ENCODE data around the gene TMEM38B. TPM values are rescaled to one million over a fixed set of nuclear protein-coding genes. Genes with fewer than 3 reads are reported as not detected.

The TMEM38B gene
- total RNA-seq, 3 donors from 2014 or later (not counting 1 experiment from before 2014, with no cell fraction given) = 5.7 to 8.0 (median 8.0) TPM

DNA sequence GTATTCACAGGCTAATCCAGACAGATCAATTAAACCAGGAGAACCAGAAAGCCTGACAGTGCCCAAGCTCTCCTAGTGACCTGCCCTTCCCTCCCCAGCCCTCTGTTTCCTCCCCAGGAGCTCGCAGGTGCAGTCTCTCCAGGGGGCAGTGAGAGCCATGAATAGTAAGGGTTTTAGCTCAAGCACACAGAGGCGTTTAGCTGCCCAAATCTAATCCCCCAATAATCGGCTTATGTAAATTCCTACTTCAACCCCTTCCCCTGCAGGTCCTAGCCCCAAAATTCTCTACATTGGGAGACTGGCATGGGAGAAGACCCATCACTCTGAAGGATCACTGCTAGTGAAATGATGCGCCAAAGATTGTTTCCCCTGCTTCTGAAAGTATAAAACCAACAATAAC, 42.5 kb upstream of the TMEM38B start:
- intact Hi-C loops (cut with micrococcal nuclease) = no loop called here
- H3K9me3 ChIP-seq (ENCODE audit: control insufficient read depth, insufficient read depth, low read length) = no peaks in the 10 kb centered on the region
- Mint-ChIP-seq H3K4me3 (no peak overlapping the region), H3K27me3 (ENCODE audit: low read depth in 2 of 2) (peaks cover 16 to 22% of the 10 kb centered on the region in 2 donors), H3K36me3 (no peaks in the 10 kb centered on the region), H3K27ac (no peak overlapping the region), H3K4me1 (peaks cover 6% of the 10 kb centered on the region in 2 donors), H3K9me3 (no peaks in the 10 kb centered on the region)
- H3K36me3 ChIP-seq (ENCODE audit: control insufficient read depth, insufficient read depth, low read length) = no peaks in the 10 kb centered on the region
- H3K27me3 ChIP-seq (ENCODE audit: control insufficient read depth, insufficient read depth, low read length) = peaks cover 5% of the 10 kb centered on the region
- no peak overlapping the region for H3K4me3 ChIP-seq (ENCODE audit: low read length)
- H3K4me1 ChIP-seq (ENCODE audit: control insufficient read depth, insufficient read depth, low read length) = peaks cover 10% of the 10 kb centered on the region
- H3K27ac ChIP-seq (ENCODE audit: low read length) = no peak overlapping the region
- ATAC-seq (no peak), DNase-seq (no peak)
- TF ChIP-seq, protein P1, sequence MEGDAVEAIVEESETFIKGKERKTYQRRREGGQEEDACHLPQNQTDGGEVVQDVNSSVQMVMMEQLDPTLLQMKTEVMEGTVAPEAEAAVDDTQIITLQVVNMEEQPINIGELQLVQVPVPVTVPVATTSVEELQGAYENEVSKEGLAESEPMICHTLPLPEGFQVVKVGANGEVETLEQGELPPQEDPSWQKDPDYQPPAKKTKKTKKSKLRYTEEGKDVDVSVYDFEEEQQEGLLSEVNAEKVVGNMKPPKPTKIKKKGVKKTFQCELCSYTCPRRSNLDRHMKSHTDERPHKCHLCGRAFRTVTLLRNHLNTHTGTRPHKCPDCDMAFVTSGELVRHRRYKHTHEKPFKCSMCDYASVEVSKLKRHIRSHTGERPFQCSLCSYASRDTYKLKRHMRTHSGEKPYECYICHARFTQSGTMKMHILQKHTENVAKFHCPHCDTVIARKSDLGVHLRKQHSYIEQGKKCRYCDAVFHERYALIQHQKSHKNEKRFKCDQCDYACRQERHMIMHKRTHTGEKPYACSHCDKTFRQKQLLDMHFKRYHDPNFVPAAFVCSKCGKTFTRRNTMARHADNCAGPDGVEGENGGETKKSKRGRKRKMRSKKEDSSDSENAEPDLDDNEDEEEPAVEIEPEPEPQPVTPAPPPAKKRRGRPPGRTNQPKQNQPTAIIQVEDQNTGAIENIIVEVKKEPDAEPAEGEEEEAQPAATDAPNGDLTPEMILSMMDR (IDR thresholded peaks at IDR 0.05) = no peak
- 79% methylated on average over 4 of the region's 4 CpGs for WGBS (ENCODE audit: insufficient coverage)

DNA sequence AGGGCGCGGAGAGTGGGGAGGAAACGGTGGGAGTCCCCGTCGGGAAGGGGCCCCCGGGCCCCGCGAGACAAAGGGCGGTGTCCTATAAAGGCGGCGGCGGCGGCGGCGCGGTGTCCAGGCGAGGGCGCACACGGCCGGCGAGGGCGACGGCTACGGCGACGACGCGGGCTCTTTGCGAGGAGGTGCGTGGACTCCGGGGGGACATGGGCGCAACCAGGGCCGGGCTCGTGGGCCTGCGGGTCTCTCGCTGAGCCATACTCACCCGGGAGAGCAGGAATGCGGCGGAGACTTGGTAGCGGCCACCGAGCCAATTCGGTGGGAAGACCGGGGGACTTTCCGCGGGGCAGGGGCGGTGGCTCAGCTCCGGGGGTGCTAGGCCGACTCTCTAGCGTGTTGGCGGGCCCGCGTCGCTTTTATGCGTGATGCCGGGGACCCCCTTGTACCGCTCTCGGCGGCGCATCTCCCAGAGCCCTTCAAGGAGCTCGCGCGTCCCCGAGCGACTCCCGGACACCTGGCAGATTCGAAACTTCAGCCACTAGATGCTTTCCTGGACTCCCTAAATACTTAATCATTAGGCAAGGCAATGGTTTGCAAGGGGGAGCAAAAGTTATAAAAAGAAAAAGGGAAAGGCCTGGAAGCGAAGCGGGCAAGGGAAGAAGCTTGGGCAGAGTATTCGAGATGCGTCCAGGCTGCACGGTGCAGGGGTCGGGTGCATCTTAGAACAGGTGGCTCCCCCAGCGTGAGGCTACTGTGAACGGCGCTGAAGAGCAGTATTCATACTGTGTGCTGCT, 38.0 kb upstream of the TMEM38B start:
- no peaks in the 10 kb centered on the region for H3K36me3 ChIP-seq (ENCODE audit: control insufficient read depth, insufficient read depth, low read length)
- intact Hi-C loops (cut with micrococcal nuclease) = no loop called here
- H3K27me3 ChIP-seq (ENCODE audit: control insufficient read depth, insufficient read depth, low read length) = peaks cover 13% of the 10 kb centered on the region
- peak in 1 of 2 donors; percentile 7 for DNase-seq
- ATAC-seq = peak in 1 of 3 donors; percentile 60
- Mint-ChIP-seq H3K4me3 (peak overlapping the region; percentile 75), H3K27ac (no peak overlapping the region), H3K36me3 (no peaks in the 10 kb centered on the region), H3K9me3 (no peaks in the 10 kb centered on the region), H3K4me1 (peaks cover 9% of the 10 kb centered on the region in 2 donors), H3K27me3 (ENCODE audit: low read depth in 2 of 2) (peaks cover 37 to 50% of the 10 kb centered on the region in 2 donors)
- no peak overlapping the region for H3K27ac ChIP-seq (ENCODE audit: low read length)
- 1% methylated on average over 75 of the region's 75 CpGs for WGBS (ENCODE audit: insufficient coverage)
- TF ChIP-seq, protein P1 (IDR thresholded peaks at IDR 0.05) = no peak
- no peaks in the 10 kb centered on the region for H3K9me3 ChIP-seq (ENCODE audit: control insufficient read depth, insufficient read depth, low read length)
- H3K4me1 ChIP-seq (ENCODE audit: control insufficient read depth, insufficient read depth, low read length) = peaks cover 14% of the 10 kb centered on the region
- peak overlapping the region; percentile 31 for H3K4me3 ChIP-seq (ENCODE audit: low read length)

DNA sequence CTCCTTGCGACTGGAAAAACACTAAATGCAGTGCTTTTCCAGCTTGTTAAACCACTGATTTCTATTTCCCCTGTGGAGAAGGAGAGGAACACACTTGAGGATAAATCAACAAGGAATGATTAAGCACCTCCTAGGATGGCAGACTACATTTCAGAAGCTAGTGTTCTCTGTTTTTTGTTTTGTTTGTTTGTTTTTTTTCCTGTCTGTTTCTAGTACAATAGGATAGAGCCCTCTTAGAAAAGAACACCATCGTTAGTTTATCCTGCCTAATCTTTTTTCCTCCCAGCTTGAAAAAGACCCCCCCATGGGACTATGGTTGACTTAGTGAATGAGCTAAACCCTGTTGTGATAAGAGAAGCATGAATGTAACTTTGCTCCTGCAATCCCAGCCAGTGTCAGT, 36.0 kb upstream of the TMEM38B start:
- no peaks in the 10 kb centered on the region for H3K36me3 Mint-ChIP-seq
- H3K9me3 Mint-ChIP-seq = no peaks in the 10 kb centered on the region
- Histone ChIP-seq H3K4me1 (ENCODE audit: control insufficient read depth, insufficient read depth, low read length) (peaks cover 20% of the 10 kb centered on the region), H3K4me3 (ENCODE audit: low read length) (no peak overlapping the region), H3K9me3 (ENCODE audit: control insufficient read depth, insufficient read depth, low read length) (no peaks in the 10 kb centered on the region), H3K36me3 (ENCODE audit: control insufficient read depth, insufficient read depth, low read length) (no peaks in the 10 kb centered on the region), H3K27me3 (ENCODE audit: control insufficient read depth, insufficient read depth, low read length) (peaks cover 13% of the 10 kb centered on the region), H3K27ac (ENCODE audit: low read length) (no peak overlapping the region)
- TF ChIP-seq, protein P1 (IDR thresholded peaks at IDR 0.05) = no peak
- H3K27me3 Mint-ChIP-seq (ENCODE audit: low read depth in 2 of 2) = peaks cover 37 to 50% of the 10 kb centered on the region in 2 donors
- ATAC-seq (no peak), DNase-seq (no peak)
- intact Hi-C loops (cut with micrococcal nuclease) = no loop called here
- H3K27ac Mint-ChIP-seq = no peak overlapping the region
- 86% methylated on average over 1 of the region's 2 CpGs for WGBS (ENCODE audit: insufficient coverage)
- no peak overlapping the region for H3K4me3 Mint-ChIP-seq
- H3K4me1 Mint-ChIP-seq = peaks cover 9% of the 10 kb centered on the region in 2 donors

Measured in natural killer cell (primary cell).